ENCODE measurements around the gene PPP2R3A. TPM values are rescaled to one million over a fixed set of nuclear protein-coding genes. Genes with fewer than 3 reads are reported as not detected.
"Not testable (repeated sequence)": the region's sequence is repeated elsewhere in the genome, so short reads cannot be mapped to it uniquely, and the experiment has no call there.

PPP2R3A gene
- total and polyA plus RNA-seq, 2 of the 4 experiments (the other 2 are of a cell fraction): 11.3 to 37.3 TPM

- H2AFZ ChIP-seq (replicated peaks; ENCODE audit: low read length, poor library complexity); H3K36me3 ChIP-seq (ENCODE audit: control insufficient read depth, insufficient read depth, low read length); H3K79me1 ChIP-seq (ENCODE audit: low read depth in 1 of 2, low read length in 2 of 2); H4K20me1 ChIP-seq (ENCODE audit: insufficient read depth, low read length); H2BK5ac ChIP-seq (ENCODE audit: low read depth, low read length, poor library complexity, severe bottlenecking); H2AK5ac ChIP-seq (ENCODE audit: low read depth, low read length); H3K4me3 ChIP-seq (ENCODE audit: insufficient read depth, low read depth, low read length); H4K91ac ChIP-seq (ENCODE audit: insufficient read depth, low read depth, low read length); ATAC-seq (ENCODE audit: low read depth); H2BK20ac ChIP-seq (ENCODE audit: low read depth, low read length); BruUV-seq (replicated peaks); H3K9ac ChIP-seq (ENCODE audit: low read depth, low read length); H2AK9ac ChIP-seq (replicated peaks; ENCODE audit: low read depth, low read length, poor library complexity); H2BK15ac ChIP-seq (ENCODE audit: low read depth, low read length); in situ Hi-C loops (cut with MboI; ENCODE audit: low sequenced_read_pairs); H3K4me1 ChIP-seq (ENCODE audit: control insufficient read depth, insufficient read depth, low read length); H4K5ac ChIP-seq (ENCODE audit: low read depth, low read length); H3K27me3 ChIP-seq (ENCODE audit: control insufficient read depth, insufficient read depth, low read length); H3K23ac ChIP-seq (ENCODE audit: low read depth, low read length); dilution Hi-C loops (cut with HindIII; ENCODE audit: low sequenced_read_pairs, unreplicated experiment); H3K27ac ChIP-seq (ENCODE audit: insufficient read depth, low read length); CTCF ChIA-PET; POLR2A ChIA-PET (ENCODE audit: unreplicated experiment); intact Hi-C loops (cut with micrococcal nuclease); DNase-seq; H3K18ac ChIP-seq (ENCODE audit: low read depth, low read length); H3K14ac ChIP-seq (replicated peaks; ENCODE audit: low read depth, low read length); H3K4me2 ChIP-seq (ENCODE audit: low read depth, low read length); H3K9me3 ChIP-seq (ENCODE audit: control insufficient read depth, insufficient read depth, low read length); H3K9me1 ChIP-seq (ENCODE audit: insufficient read depth, low read length); H3K4ac ChIP-seq (ENCODE audit: low read depth, low read length); H3K56ac ChIP-seq (ENCODE audit: extremely low read depth, insufficient read depth, low read length); H2BK120ac ChIP-seq (ENCODE audit: low read depth, low read length); H4K8ac ChIP-seq (ENCODE audit: low read depth in 2 of 2, low read length in 2 of 2): not testable (repeated sequence)
- WGBS, 2 experiments (ENCODE audit: extremely low coverage in 2 of 2, insufficient read length in 1 of 2): no CpG with 5 or more reads among the region's 3 CpGs
These were observed 166.1 kb downstream of the PPP2R3A start for GRCh38 chr3:136131647-136132046.
